ENCODE results near the gene LRRC42. TPM values are rescaled to one million over a fixed set of nuclear protein-coding genes. Genes with fewer than 3 reads are reported as not detected.

The LRRC42 gene
- total RNA-seq, 1 donor from 2014 or later = 32.0 TPM

DNA sequence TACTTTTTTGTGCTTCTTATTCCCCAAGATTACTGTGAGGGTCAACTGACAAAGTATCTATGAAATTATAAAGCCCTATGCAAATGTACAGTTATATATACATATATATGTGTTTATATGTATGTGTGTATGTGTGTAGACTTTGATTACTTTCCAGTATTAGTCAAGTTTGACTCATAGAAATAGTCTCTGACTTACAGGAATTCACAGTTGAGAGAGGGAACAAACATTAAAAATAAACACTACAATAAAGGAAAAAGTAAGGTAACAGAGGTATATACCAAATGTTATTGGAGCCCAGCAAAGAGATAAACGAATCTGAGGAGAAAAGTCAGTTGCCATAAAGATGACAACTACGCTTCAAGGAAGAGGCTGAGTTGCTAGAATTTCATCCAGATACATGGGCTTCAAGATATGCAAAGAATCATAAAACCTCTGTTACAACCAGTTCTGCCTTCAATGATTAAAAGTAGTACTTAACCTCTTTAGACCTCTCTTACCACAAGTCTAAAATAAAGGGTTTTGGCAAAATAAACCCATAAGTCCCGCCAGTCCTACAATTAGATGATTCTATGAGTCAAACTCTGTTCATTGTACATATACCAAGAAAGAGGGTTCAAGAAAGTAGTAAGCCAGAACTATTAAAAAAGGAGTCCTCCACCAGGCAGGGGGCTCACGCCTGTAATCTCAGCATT, 7.9 kb upstream of the LRRC42 start:
- no peak for DNase-seq (ENCODE audit: extremely low read depth, low read depth, low spot score)

DNA sequence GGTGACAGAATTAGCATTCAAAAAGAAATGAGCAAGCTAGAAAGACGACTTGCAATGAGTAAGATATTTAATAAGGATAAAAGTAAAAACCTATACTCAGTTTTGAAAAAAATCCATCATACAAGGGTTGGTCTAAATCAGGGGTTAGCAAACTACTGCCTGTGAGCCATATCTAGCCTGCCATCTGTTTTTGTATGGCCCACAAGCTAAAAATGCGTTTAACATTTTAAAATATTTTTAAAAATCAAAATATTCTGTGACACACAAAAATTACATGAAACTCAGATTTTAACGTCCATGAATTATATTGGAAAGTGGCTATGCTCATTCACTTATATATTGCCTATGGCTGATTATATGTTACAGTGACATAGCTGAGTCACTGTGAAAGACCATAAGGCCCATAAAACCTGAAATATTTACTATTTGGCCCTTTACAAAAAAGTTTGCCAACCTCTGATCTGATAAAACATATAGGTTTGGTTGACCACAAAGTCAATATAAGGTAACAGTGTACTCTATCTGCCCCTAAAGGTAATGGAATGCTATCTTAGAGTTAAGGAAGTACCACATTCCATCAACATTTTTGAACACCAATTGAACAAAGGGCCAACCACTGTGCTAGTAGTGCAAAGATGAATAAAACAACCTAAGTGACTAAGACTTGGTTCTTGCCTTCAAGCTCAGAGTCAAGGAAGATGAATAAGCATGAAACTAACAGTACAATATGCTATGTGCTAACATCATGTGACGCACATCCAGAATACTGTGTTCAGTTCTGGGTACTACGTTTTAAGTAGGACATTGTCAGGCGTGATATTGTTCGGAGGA, 3.8 kb upstream of the LRRC42 start:
- no peak for DNase-seq (ENCODE audit: extremely low read depth, low read depth, low spot score)

DNA sequence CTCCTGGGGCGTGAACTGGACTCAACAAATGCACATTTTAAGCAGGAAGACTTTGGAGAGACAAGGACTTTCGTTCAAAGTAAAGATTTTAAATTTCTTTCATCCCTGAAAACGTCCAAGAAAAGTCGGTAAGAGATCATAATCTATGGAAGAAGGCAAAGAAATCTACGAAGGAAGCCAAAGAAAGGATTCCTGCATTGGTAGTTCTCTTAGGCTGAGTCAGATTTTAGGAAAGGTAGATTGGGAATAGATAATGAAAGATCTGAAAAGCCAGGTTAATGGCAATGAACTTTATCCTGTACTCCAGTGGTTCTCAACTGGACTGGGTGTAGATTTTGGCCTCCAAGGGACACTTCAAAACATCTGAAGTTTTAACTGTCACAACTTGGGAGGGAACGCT, 3.1 kb upstream of the LRRC42 start:
- DNase-seq (ENCODE audit: extremely low read depth, low read depth, low spot score) = no peak

DNA sequence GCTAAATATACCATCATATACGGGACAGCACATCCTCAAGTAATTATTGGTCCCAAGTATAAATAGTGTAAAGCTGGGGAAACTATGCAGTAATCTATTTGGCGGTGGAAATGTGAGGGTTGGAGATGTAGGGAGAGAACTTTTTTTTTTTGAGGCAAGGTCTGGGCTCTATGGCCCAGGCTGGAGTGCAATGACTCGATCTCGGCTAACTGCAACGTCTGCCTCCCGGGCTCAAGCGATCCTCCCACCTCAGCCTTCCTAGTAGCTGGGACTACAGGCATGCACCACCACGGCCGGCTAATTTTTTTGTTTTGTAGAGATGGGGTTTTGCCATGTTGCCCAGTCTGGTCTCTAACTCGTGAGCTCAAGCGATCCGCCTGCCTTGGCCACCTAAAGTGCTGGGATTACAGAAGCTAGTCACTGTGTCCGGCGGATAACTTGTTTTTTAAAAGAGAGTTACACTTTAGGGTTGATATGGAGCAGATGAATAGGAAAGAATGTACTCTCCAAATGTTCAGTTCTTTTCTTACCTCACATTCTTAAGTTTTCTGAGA, 2.6 kb upstream of the LRRC42 start:
- DNase-seq (ENCODE audit: extremely low read depth, low read depth, low spot score) = no peak

DNA sequence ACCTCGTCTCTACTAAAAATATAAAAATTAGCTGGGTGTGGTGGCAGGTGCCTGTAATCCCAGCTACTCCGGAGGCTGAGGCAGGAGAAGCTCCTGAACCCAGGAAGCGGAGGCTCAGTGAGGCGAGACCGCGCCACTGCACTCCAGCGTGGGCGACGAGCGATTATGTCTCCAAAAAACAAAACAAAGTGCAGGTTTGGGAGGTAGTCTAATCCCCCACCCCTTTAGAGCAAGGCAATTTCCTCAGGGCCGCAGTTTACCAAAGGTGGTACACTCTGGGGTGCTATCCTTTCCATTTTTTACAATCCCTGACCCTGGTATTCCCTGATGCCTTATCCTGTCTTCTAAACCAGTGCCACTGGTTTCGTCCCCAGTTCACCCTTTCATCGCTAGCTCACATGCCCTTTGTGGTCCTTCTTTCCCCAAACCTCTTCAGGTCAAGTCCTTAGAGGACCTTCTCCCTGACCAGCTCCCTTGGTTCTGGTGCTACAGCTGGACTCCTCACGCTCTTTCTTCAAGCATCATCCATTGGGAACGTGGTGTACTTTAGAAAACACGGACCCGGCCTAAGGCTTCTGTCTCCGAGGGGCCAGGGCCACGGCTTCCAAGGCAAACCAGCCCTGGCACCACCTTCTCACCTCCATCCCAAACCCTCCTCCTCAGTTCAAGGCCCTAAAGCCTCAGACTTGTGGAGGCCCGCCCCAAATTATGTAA, 1.5 kb upstream of the LRRC42 start:
- DNase-seq (ENCODE audit: extremely low read depth, low read depth, low spot score) = no peak

DNA sequence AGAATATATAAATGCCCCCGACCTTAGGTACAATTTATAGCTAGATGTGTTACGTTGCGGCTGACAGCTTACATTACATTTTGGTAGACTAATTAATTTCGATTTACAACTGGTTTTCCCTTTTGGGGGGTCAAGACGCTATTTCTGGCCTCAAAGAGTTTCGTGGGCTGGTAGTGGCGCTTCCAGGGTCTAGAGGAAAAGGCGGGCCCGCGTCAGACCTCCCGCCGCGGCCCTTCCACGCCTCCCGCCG, 1.0 kb upstream of the LRRC42 start:
- DNase-seq (ENCODE audit: extremely low read depth, low read depth, low spot score) = no peak

DNA sequence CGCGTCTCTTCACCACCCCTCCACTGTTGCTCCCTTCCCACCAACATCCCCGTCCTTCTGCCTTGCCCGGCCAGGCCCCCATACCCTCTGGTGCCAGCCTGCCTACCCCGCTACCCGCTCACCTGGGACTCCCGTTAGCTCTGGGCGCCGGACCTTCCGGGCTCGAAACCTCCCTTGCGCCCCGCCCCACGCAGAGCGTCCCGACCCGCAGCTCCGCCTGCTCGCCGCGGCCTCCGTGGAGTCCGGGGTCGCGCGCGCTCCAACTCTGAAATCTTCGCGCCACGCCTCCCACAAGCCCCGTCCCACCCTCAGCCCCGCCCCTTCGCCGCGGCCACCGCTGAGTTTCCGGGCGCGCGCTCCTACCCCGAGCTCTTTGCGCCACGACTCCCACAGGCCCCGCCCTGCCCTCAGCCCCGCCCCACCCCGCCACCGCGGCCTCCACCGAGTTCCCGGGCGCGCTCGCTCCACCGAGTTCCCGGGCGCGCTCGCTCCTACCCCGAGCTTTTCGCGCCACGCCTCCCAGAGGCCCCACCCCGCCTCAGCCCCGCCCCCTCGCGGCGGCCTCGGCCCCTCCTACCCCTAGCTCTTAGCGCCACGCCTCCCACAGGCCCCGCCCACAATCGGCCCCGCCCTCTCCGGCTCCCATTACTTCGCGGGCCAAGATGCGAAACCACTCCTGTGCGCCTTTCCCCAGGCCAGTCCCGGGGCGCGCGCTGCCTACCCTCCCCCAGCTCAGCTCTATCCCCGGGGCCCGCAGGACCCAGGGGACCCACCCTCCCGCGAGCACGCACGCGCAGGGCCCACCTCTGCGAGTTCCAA, 508 bp upstream of the LRRC42 start, which contains the start of gene IFT25:
TSS of gene IFT25 (minus strand) at position 267 of the 819 bp plus-strand sequence. CDS start 5,617 bp downstream, outside the sequence.
- DNase-seq (ENCODE audit: extremely low read depth, low read depth, low spot score) = no peak

DNA sequence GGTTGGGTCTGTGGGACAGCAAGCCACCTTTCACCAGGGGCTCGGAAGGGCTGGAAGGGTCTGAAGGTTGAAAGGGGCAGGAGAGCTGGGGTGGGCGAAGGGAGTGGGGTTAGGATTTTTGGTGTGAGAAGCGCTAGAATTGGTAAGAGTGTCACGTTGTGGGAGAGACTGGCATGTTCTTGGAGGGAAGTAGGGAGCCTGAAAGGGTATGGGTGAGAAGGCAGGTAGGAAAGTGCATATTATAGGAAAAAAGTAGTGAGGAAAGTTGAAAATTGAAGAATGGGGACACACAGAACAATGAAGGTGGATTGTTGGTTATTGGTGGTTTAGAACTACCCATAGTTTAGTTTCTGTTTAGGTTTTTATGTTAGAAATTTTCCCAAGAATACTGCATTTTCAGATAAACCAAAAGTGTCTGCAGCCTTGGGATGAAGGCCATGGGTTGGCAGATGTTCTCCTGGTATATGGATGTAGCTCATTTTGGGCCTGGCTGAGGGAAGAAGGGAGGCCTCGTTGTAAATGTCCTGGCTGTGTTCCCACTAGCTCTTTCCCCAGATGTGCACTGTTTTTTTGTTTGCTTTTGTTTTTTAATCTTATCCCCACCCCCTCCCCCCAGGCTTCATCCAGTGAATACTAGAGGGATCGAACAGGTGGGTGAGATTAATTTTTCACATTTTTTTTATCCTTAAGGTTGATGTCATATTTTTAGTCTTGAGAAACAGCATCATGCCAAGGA, 1.2 kb downstream of the LRRC42 start:
- DNase-seq (ENCODE audit: extremely low read depth, low read depth, low spot score) = no peak

DNA sequence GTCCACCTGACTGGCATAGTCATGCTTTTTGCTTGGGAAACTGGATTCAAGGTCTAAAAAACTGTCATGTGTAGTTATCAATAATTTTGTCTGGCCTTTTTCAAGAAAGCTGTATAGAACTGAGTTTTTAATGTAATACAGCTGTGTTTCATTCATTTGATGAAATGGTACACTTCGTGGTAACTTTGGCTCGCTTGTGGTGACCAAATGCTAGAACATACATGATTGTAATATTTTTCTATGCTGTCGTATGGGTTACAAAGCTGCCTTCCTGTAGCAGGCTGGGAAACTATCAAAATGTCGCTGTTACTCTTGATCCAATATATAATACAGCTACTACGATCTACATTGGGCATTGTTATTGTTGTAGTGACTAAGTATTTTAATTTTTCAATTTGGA, 2.1 kb downstream of the LRRC42 start:
- DNase-seq (ENCODE audit: extremely low read depth, low read depth, low spot score) = no peak

DNA sequence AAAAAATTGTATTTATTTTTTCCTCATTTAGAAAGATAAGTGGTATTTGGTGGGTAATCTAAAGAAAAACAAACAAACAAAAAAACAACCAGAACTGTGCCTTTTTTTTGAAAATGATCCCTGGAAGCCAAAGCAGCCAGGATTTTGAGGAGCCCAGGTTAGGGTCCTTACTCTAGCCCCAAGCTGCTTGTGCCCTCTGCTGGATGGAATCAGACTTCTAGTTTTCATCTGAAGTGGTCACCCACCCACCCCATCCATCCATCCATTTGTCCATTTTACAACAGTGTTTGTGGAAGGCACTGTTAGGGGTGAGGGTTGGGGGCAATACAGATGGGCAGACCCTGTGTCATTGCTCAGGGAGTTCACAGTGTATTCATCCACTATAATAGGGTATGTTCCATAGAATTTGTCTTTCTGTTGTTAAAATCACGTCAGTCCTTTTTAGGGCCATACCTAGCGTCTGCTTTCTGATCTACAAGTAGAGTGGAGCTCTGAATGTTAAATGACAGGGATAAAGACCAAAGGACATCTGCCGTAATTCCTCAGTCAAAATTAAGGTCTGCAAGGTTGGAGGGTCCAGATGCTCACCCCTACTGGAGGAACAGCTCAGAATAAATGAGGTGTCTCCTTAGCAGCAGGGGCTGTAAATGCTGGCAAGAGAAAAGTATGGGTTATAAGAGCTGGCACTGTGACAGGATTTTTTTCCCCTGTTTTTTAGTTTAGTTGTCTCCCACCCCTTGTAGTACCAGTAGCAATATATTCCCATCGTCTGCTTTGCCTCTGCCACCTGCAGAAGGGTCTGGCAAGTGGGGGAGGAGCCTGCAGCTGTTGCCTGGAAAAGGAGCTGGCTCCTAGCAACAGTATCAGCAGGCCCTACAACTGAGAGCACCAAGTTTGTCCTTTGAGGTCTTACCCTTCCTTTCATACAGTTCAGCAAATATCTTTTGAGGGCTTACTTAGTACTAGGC, 3.2 kb downstream of the LRRC42 start:
- DNase-seq (ENCODE audit: extremely low read depth, low read depth, low spot score) = no peak

DNA sequence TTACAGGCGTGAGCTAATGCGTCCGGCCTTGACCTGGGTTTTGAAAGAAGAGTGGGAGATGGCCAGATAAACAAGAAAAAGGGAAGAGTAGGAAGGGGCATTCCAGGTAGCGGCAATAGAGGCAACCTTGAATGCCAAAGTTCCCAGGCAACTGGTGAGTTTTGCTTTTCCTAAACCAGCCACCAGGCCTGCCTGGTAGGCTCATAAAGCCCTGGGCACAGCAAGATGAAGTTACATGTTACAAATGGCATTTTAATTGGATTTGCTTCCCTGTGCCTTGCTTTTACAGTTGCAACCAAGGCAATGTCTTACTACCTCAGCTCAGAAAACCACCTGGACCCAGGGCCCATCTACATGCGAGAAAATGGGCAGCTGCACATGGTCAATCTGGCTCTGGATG, 5.5 kb downstream of the LRRC42 start:
- no peak for DNase-seq (ENCODE audit: extremely low read depth, low read depth, low spot score)

DNA sequence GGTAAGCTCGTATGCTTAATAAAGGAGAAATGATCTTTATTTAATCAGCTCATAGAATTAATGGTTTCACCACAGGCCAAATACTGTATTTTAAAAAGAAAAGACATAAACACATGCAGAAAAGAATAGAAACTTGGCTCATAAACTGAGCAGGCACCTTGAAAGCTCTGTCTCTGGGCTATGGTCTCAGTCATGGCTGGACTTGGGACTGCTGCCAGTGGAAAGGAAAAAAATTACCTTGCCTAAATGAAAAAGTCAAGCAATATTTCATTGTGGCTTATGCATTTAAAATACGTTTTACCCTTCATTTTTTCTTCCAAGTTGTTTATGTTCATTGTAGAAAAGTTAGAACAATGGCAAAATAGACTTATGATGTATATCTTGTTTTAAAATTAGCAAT, 8.0 kb downstream of the LRRC42 start:
- no peak for DNase-seq (ENCODE audit: extremely low read depth, low read depth, low spot score)

DNA sequence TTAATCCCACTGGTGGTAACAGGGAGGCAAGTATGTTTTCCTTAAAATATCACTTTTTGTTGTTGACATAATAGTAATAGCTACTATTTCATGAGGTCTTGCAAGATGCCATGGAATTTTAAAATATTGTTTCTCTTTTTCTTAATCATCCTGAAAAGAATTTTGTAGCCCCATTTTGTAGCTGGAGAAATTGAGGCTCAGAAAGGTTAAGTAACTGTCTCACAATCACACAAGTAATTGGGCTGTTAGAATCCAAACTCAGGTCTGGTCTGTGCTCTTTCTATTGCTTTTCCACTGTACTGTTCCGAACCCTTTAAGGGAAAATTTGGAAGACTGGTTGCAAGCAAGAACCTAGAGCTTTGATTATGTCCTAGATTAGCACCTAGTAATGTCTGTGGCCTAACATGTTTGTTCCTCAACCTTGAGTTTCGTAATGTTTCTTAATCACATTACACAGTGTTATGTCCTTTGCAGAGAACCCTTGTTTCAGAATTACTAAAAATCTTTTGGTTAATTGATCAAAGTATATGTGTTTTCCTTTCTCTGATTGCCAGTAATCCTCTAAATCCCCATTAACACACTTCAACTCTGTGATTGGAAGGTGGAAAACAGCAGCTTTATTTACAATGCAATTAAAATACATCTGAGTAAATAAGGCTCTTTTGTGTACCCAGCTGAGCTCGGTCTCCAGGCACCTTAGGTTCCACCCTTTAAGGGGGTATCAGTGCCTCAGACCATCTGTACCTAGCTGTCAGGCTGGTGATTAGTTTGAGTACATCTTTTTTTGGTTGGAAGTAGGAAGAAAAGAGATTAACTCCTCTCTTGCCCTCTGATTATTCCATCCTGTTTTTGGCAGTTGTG, 10.4 kb downstream of the LRRC42 start:
- DNase-seq (ENCODE audit: extremely low read depth, low read depth, low spot score) = no peak

DNA sequence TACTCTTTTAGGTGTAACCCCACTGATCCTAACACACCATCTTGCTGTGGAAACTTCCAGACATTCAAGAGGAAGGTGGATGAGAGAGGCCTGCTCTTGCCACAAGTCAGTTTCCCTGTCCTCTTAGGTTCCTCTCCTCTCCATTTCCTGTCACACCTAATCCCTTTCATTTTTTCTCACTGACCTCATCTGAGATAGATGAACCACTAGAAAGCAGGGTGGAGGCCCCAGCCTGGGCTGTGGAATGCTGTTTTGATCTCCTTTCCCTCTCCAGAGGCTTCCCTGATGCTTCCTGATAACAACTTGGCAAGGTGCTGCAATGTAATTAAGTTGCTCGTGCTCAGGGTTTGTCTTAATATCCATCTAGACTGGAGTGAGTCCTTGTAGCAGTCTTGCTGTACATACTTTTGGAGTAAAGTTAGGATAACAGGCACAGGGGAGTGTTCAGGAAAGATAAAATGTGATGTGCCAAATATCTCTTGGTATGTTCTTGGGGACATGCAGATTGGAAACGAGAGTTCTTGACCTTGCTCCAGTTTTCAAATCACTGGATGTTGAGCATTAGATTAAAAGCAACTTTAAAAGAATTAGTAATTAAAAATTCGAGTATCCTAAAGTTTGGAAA, 11.2 kb downstream of the LRRC42 start:
- DNase-seq (ENCODE audit: extremely low read depth, low read depth, low spot score) = no peak

DNA sequence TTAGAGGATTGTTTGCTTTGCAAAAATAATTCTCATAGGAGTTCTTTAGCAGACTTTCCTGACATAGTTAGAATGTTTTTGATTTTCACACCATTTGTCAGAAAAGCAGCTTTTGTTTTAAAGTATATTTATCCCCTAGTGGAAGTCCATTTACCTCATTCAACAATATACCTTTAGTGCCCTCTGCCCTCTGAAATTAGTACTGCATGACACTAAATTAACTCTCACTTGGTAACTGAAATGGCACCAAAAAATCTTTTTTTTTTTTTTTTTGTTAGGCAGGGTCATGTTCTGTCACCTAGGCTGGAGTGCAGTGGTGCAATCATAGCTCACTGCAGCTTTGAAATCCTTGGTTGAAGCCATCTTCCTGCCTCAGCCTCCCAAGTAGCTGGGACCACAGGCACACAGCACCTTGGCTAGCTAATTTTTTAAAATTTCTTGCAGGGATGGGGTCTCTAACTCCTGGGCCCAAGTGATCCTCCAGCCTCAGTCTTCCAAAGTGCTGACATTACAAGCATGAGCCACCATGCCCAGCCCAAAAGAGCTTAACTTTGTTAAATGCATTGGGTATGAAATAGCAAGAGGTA, 13.6 kb downstream of the LRRC42 start:
- no peak for DNase-seq (ENCODE audit: extremely low read depth, low read depth, low spot score)

DNA sequence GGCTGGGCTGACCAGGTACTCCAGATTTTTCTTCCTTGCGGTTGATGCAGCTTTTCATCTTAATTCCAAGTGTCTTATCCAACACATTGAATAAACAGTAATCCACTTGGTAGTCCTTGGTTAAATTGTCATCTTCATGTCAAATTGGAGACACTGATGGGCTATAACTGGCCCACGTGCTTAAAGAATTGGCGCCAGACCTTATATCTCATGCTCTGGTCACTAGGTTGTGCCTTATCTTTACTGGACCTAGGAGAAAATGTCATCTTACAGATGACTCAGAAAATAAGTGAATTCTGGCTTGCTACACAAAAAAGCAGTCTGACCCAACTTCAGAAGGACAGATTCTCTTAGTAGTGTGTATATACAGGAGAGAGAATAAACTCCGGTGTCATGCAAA, 16.2 kb downstream of the LRRC42 start:
- DNase-seq (ENCODE audit: extremely low read depth, low read depth, low spot score) = no peak

DNA sequence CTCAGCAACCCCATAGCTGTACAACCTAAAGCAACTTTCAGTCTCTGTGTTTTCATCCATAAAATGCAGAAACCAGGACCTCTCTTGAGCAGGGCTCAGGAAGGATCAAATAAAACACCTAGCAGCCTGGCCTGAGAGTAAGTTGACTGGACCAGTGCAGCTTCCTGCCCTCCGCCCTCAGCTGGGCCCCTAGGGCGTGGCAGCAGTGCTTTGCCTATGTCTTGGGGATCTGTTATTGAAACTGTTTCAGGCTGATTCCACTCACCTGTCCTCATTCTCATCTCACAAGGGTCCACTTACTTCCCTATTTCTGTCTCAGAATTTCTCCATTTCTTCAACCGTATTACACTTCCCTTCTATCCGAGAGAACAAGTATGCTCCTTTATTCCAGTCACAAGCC, 17.3 kb downstream of the LRRC42 start:
- no peak for DNase-seq (ENCODE audit: extremely low read depth, low read depth, low spot score)
